ENCODE data around the gene JAZF1. TPM values are rescaled to one million over a fixed set of nuclear protein-coding genes. Genes with fewer than 3 reads are reported as not detected.

The JAZF1 gene
- total RNA-seq, 4 donors from 2014 or later, result 29.3 to 33.8 (median 30.1) TPM

GRCh38 chr7:28138837-28139236 lies 41.8 kb downstream of the JAZF1 start:
- 83% methylated on average over 2 of the region's 2 CpGs for WGBS
- DNase-seq (ENCODE audit: extremely low spot score), result no peak
- peaks cover 34 to 56% (median 53%) of the 10 kb centered on the region in 4 donors for H3K4me1 ChIP-seq
- intact Hi-C loops (cut with DNase I), result no loop called here
- H3K4me3 ChIP-seq, result no peak overlapping the region
- no peaks in the 10 kb centered on the region for H3K9me3 ChIP-seq
- H3K36me3 ChIP-seq, result no peaks in the 10 kb centered on the region
- no peaks in the 10 kb centered on the region for H3K27me3 ChIP-seq
- H3K27ac ChIP-seq (replicated peaks in 1 of 4), result no peak overlapping the region
- TF ChIP-seq POLR2AphosphoS5 (IDR thresholded peaks at IDR 0.05) (no peak), CTCF (IDR thresholded peaks at IDR 0.05) (no peak), POLR2A (IDR thresholded peaks at IDR 0.05; ENCODE audit: low read depth) (no peak), EP300 (IDR thresholded peaks at IDR 0.05) (no peak)

DNA sequence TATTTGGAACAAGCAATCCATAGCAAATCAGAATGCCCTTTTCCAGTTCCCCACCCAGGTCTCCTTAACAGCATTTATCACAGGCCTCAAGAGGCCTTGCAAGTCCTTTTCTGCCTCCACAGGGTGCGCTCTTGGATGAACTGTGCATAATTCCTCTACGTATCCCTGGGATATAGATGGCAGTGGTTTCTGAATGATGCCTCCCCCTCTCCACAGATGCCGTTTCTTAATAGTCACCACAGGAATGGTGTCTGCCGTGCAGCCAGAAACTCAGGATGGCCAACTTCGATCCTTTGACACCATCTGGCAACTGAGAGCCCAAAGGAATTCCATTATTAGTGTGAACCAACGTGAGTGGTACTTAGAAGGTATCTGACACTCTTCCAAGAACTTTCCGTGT lies 43.1 kb downstream of the JAZF1 start:
- DNase-seq (ENCODE audit: extremely low spot score), result no peak
- 87% methylated on average over 7 of the region's 7 CpGs for WGBS
- no peak overlapping the region for H3K4me3 ChIP-seq
- intact Hi-C loops (cut with DNase I), result no loop called here
- no peaks in the 10 kb centered on the region for H3K36me3 ChIP-seq
- H3K9me3 ChIP-seq, result no peaks in the 10 kb centered on the region
- no peak for TF ChIP-seq CTCF (IDR thresholded peaks at IDR 0.05)
- no peak for TF ChIP-seq POLR2A (IDR thresholded peaks at IDR 0.05; ENCODE audit: low read depth)
- no peak for TF ChIP-seq EP300 (IDR thresholded peaks at IDR 0.05)
- no peak for TF ChIP-seq POLR2AphosphoS5 (IDR thresholded peaks at IDR 0.05)
- no peaks in the 10 kb centered on the region for H3K27me3 ChIP-seq
- H3K27ac ChIP-seq (replicated peaks in 1 of 4), result no peak overlapping the region
- peaks cover 33 to 65% (median 63%) of the 10 kb centered on the region in 4 donors for H3K4me1 ChIP-seq

- no peaks in the 10 kb centered on the region for H3K27me3 ChIP-seq
- no peaks in the 10 kb centered on the region for H3K36me3 ChIP-seq
- no peak overlapping the region for H3K4me3 ChIP-seq
- 86% methylated on average over 8 of the region's 8 CpGs for WGBS
- peak overlapping the region in 3 of 4 donors; percentile 34 to 69 (median 48) for H3K27ac ChIP-seq (replicated peaks in 1 of 4)
- no peak for TF ChIP-seq POLR2A (IDR thresholded peaks at IDR 0.05; ENCODE audit: low read depth)
- TF ChIP-seq CTCF (IDR thresholded peaks at IDR 0.05), result no peak
- TF ChIP-seq EP300 (IDR thresholded peaks at IDR 0.05), result no peak
- TF ChIP-seq POLR2AphosphoS5 (IDR thresholded peaks at IDR 0.05), result no peak
- DNase-seq (ENCODE audit: extremely low spot score), result no peak
- H3K4me1 ChIP-seq, result peaks cover 33 to 65% (median 63%) of the 10 kb centered on the region in 4 donors
- no peaks in the 10 kb centered on the region for H3K9me3 ChIP-seq
- intact Hi-C loops (cut with DNase I), result no loop called here
These were observed 43.7 kb downstream of the JAZF1 start for GRCh38 chr7:28136885-28137284.

DNA sequence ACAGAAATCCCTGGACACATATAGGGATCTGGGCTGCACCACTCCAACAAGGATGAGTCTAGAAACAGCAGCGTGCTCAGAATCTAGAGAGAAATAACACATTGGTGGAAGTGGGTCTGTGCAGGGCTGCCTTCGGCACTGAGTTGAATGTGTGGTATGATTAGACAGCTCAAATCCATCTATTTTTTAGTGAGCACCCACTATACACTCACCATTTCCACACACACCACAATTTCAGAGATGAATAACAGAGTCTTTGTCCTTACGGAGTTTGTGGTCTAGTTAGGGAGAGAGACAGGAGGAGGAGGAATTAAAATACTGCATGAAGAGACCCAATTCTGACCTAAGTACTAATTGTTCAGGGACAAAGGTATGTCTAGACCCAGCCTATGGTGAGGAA lies 44.2 kb downstream of the JAZF1 start:
- intact Hi-C loops (cut with DNase I), result no loop called here
- Histone ChIP-seq H3K4me1 (peaks cover 33 to 64% (median 62%) of the 10 kb centered on the region in 4 donors), H3K27ac (replicated peaks in 1 of 4) (peak overlapping the region in 3 of 4 donors; percentile 34 to 69 (median 48)), H3K9me3 (no peaks in the 10 kb centered on the region), H3K36me3 (no peaks in the 10 kb centered on the region), H3K4me3 (no peak overlapping the region), H3K27me3 (no peaks in the 10 kb centered on the region)
- 45% methylated on average over 3 of the region's 3 CpGs for WGBS
- no peak for DNase-seq (ENCODE audit: extremely low spot score)
- TF ChIP-seq POLR2A (IDR thresholded peaks at IDR 0.05; ENCODE audit: low read depth) (no peak), CTCF (IDR thresholded peaks at IDR 0.05) (no peak), POLR2AphosphoS5 (IDR thresholded peaks at IDR 0.05) (no peak), EP300 (IDR thresholded peaks at IDR 0.05) (no peak)

DNA sequence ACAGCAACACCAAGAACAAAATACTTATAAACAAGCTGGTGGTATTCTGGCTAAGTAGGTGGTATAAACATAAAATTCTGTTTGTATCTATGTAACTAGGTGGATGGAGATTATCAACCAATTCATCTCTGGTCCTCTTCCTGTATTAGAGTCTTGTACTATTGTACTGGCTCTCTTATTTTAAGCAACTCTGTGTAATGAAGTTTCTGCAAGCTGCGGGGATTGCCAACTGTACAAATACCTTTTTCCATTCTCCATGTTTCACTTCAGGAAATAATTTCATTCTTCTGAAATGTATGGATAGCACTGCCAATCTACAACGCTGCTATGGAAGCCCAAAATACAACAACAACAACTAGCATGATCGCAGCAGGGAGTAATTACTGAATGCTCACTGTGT lies 44.8 kb downstream of the JAZF1 start:
- no peak for DNase-seq (ENCODE audit: extremely low spot score)
- no peaks in the 10 kb centered on the region for H3K36me3 ChIP-seq
- TF ChIP-seq POLR2A (IDR thresholded peaks at IDR 0.05; ENCODE audit: low read depth), result no peak
- H3K27ac ChIP-seq (replicated peaks in 1 of 4), result peak overlapping the region in 3 of 4 donors; percentile 34 to 69 (median 48)
- no peaks in the 10 kb centered on the region for H3K9me3 ChIP-seq
- intact Hi-C loops (cut with DNase I), result no loop called here
- peaks cover 29 to 64% (median 61%) of the 10 kb centered on the region in 4 donors for H3K4me1 ChIP-seq
- H3K27me3 ChIP-seq, result no peaks in the 10 kb centered on the region
- no peak overlapping the region for H3K4me3 ChIP-seq
- 60% methylated on average over 3 of the region's 3 CpGs for WGBS
